Neutrophil (primary cell): ENCODE results near the gene KCNAB3.
A peak's percentile ranks its signal among the peaks of the same experiment; 100 is the strongest.

Experiments
- H3K27ac ChIP-seq: fragments of 200-600 bp; sonication (generic); 2 replicates; pipeline ENCODE4 v1.5.1; 2016; ENCODE audit warnings: mild to moderate bottlenecking, moderate library complexity
- H3K27me3 ChIP-seq: fragments of 200-600 bp; sonication (generic); 2 replicates; pipeline ENCODE4 v1.6.0; 2016; ENCODE audit warnings: mild to moderate bottlenecking
- H3K36me3 ChIP-seq: fragments of 200-600 bp; sonication (generic); 2 replicates; pipeline ENCODE4 v1.5.1; 2017
- H3K4me1 ChIP-seq, 2 experiments: fragments of 200-600 bp in 1 of 2; sonication (generic) in 1 of 2; 1 replicate in 1 of 2; 2 replicates in 1 of 2; pipeline versions ENCODE4 v1.5.1 to v1.6.1; 2013 to 2016; ENCODE audit warnings: low read depth in 1 of 2, low read length in 1 of 2, mild to moderate bottlenecking in 1 of 2, moderate library complexity in 1 of 2; ENCODE audit not compliant: control insufficient read depth in 1 of 2, insufficient read depth in 1 of 2
- H3K4me3 ChIP-seq, 2 experiments: fragments of 200-600 bp in 1 of 2; sonication (generic) in 1 of 2; 1 replicate in 1 of 2; 2 replicates in 1 of 2; pipeline ENCODE4 v1.5.1; 2013 to 2016; ENCODE audit warnings: low read depth in 1 of 2, low read length in 1 of 2, mild to moderate bottlenecking in 1 of 2, moderate library complexity in 1 of 2
- H3K9me3 ChIP-seq: fragments of 200-600 bp; sonication (generic); 2 replicates; pipeline ENCODE4 v1.5.1; 2016
- CTCF ChIP-seq: fragments of 200-600 bp; sonication (generic); IDR thresholded peaks from 2 replicates; pipeline ENCODE4 v1.5.1; 2016; ENCODE audit warnings: antibody characterized with exemption

Gene KCNAB3

DNA sequence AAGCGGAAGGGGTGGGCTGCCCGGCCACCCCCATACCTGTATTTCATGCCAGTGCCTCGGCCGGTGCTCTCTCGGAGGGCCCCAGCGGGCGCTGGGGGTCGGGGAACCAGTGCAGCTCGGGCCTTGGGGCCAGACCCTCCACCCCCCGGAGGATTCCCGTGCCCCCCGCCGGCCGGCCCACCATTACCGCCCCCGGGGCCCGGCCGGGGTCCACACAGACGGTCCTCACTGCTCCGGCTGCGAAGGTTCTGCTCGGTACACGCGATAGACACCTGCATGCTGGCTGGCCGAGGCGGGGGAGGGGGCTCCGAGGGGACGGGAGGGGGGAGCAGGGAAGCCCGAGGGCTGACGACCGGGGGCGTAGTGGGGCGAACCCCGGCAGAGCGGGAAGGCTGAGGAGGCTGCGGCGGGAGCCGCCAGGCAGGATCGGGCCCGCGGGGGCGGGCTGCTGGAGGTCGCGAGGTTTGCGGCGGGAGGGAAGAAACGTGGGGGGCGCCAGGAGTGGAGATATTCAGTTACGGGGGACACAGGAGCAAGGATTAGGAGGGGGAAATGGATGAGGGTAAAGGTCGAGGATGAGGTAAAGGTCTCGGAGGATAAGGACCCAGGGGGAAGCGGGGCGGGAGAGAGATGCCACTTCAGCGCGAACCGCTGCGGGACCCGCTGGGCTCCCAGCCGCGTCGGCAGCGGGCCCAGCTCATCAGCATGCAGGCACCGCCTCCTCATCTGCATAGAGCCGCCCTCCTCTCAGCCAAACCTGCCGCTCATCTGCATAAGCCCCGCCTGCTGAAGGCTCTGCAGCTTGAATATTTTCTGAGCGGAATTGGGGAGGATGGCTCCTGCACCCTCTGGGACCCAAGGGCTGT is at the start of gene KCNAB3:
Gene KCNAB3, minus strand, starts transcription at position 699 of the 866 bp plus-strand sequence. Its CDS starts 421 bp downstream, at position 278.
- no peaks in the 10 kb centered on the region for H3K27me3 ChIP-seq
- peak within 1 kb of the TSS; percentile 90 to 94 for H3K4me3 ChIP-seq
- H3K27ac ChIP-seq = peak within 1 kb of the TSS; percentile 94

DNA sequence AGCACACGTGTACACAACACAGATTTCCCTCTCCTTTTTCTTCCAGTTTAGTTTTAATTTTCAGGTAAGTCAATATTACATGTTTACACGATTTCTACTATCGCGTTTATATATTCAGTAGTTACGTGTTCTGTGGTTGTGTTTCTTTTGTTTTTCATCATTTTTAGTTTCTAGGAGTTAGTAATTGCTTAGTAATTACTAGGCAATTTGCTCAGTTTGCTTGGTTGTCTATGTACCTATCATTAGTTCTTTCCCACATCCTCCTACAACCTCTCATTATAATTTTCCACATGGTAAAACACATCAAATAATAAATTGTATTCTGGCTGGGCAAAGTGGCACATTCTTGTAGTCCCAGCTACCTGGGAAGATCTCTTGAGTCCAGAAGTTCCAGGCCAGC is 48.1 kb upstream of the KCNAB3 start:
- H3K27ac ChIP-seq = no peak overlapping the region
- no peaks in the 10 kb centered on the region for H3K4me1 ChIP-seq
- H3K36me3 ChIP-seq = no peaks in the 10 kb centered on the region
- H3K27me3 ChIP-seq = no peaks in the 10 kb centered on the region
- no peak overlapping the region for H3K4me3 ChIP-seq
- peaks cover 6% of the 10 kb centered on the region for H3K9me3 ChIP-seq
- TF ChIP-seq CTCF = no peak

More for the DNA sequence above, at the start of gene KCNAB3:
- H3K36me3 ChIP-seq = peaks cover 52% of the 10 kb centered on the region
- TF ChIP-seq CTCF = no peak
- H3K9me3 ChIP-seq = no peaks in the 10 kb centered on the region
- H3K4me1 ChIP-seq = peaks cover 27 to 38% of the 10 kb centered on the region in 2 experiments

DNA sequence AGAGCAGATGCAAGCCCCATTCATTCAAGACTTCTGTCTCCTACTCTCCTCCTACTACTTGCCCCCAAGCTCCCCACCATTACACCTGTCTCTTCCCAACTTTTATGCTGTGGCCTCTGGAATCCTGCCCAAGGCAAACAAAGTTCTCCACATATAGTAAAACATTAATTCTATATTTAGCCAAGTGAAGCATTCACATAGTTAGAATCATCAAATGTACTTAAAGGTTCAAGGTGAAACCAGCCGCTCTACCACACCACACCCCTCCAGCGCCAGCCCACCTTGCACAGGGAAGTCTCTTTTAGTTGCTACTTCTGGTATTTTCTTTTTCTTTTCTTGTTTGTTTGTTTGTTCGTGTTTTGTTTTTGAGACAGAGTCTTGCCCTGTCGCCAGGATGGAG is 47.4 kb upstream of the KCNAB3 start:
- H3K27ac ChIP-seq = no peak overlapping the region
- no peak for TF ChIP-seq CTCF

GRCh38 chr17:7974638-7975131 is 45.0 kb upstream of the KCNAB3 start:
- Histone ChIP-seq H3K36me3 (no peaks in the 10 kb centered on the region), H3K27me3 (no peaks in the 10 kb centered on the region), H3K4me3 (no peak overlapping the region), H3K27ac (no peak overlapping the region), H3K4me1 (peaks cover 7 to 13% of the 10 kb centered on the region in 2 experiments), H3K9me3 (peaks cover 6% of the 10 kb centered on the region)
- no peak for TF ChIP-seq CTCF

More for the DNA sequence above, 47.4 kb upstream of the KCNAB3 start:
- Histone ChIP-seq H3K4me1 (no peaks in the 10 kb centered on the region), H3K36me3 (no peaks in the 10 kb centered on the region), H3K4me3 (no peak overlapping the region), H3K27me3 (no peaks in the 10 kb centered on the region), H3K9me3 (peaks cover 6% of the 10 kb centered on the region)

GRCh38 chr17:7972131-7972785 is 42.6 kb upstream of the KCNAB3 start:
- TF ChIP-seq CTCF = no peak
- Histone ChIP-seq H3K27me3 (no peaks in the 10 kb centered on the region), H3K4me3 (no peak overlapping the region), H3K27ac (no peak overlapping the region), H3K36me3 (no peaks in the 10 kb centered on the region), H3K4me1 (peaks cover 28 to 31% of the 10 kb centered on the region in 2 experiments), H3K9me3 (peaks cover 6% of the 10 kb centered on the region)
